Naive thymus-derived CD4-positive, alpha-beta T cell (primary cell): ENCODE data around the gene RHNO1. TPM values are rescaled to one million over a fixed set of nuclear protein-coding genes. Genes with fewer than 3 reads are reported as not detected.

ENCODE experiments used
- ATAC-seq: fragments of 150-1000 bp; cut with Tn5 transposase; 2 replicates; pipeline ENCODE4 v1.10.0; 2021; ENCODE audit warnings: mild to moderate bottlenecking, moderate library complexity
- CTCF ChIA-PET: fragments of 350-600 bp; sonication (Branson Sonifier 250); formaldehyde crosslinking; loops from one replicate; lab custom pipeline; 2021; ENCODE audit warnings: antibody characterized with exemption; lab: Charles Lee
- POLR2A ChIA-PET: fragments of 350-600 bp; sonication (Branson Sonifier 250); formaldehyde crosslinking; loops from one replicate; lab custom pipeline; 2021; ENCODE audit warnings: antibody characterized with exemption, inconsistent platforms; lab: Charles Lee
- DNase-seq, 9 donors: peaks; one replicate each; pipeline versions ENCODE4 v3.0.0 to v3.0.0-alpha.2; 2020 to 2022; ENCODE audit warnings: mixed read lengths in 1 of 9
- H3K27ac ChIP-seq: one replicate; pipeline ENCODE4 v1.7.0; 2013; ENCODE audit warnings: mild to moderate bottlenecking, low read depth, low read length, moderate library complexity
- H3K27me3 ChIP-seq, 2 donors: one replicate each; pipeline ENCODE4 v1.7.0; 2013; ENCODE audit warnings: low read length in 2 of 2, mild to moderate bottlenecking in 2 of 2, moderate library complexity in 2 of 2; ENCODE audit not compliant: control insufficient read depth in 2 of 2, insufficient read depth in 2 of 2
- H3K36me3 ChIP-seq, 3 experiments: 1 replicate in 2 of 3; 2 replicates in 1 of 3; pipeline ENCODE4 v1.7.0; 2013; ENCODE audit warnings: low read length in 3 of 3, mild to moderate bottlenecking in 3 of 3, moderate library complexity in 1 of 3; ENCODE audit not compliant: insufficient read depth in 3 of 3, control insufficient read depth in 2 of 3
- H3K4me1 ChIP-seq, 2 donors: one replicate each; pipeline ENCODE4 v1.7.0; 2013; ENCODE audit warnings: low read length in 2 of 2, mild to moderate bottlenecking in 2 of 2, moderate library complexity in 1 of 2; ENCODE audit not compliant: control insufficient read depth in 2 of 2, insufficient read depth in 2 of 2
- H3K4me3 ChIP-seq: 2 replicates; pipeline ENCODE4 v1.7.0; 2013; ENCODE audit warnings: mild to moderate bottlenecking, low read length
- H3K9me3 ChIP-seq, 3 experiments: 1 replicate in 2 of 3; 2 replicates in 1 of 3; pipeline ENCODE4 v1.7.0; 2013; ENCODE audit warnings: low read length in 3 of 3; ENCODE audit not compliant: control insufficient read depth in 2 of 3
- H3K27ac Mint-ChIP-seq, 9 donors: one replicate each; pipeline ENCODE4 v1.8.0; 2020 to 2022; ENCODE audit warnings: mixed read lengths in 9 of 9, mild to moderate bottlenecking in 8 of 9, moderate library complexity in 5 of 9, inconsistent platforms in 2 of 9
- H3K27me3 Mint-ChIP-seq, 5 donors: one replicate each; pipeline ENCODE4 v1.8.0; 2021 to 2022; ENCODE audit warnings: mixed read lengths in 5 of 5, mild to moderate bottlenecking in 1 of 5
- H3K36me3 Mint-ChIP-seq, 5 donors: one replicate each; pipeline ENCODE4 v1.8.0; 2020 to 2022; ENCODE audit warnings: mixed read lengths in 5 of 5, mild to moderate bottlenecking in 3 of 5, inconsistent platforms in 1 of 5
- H3K4me1 Mint-ChIP-seq, 7 donors: one replicate each; pipeline ENCODE4 v1.8.0; 2020 to 2022; ENCODE audit warnings: mixed read lengths in 7 of 7, mild to moderate bottlenecking in 3 of 7, inconsistent platforms in 1 of 7
- H3K4me3 Mint-ChIP-seq, 10 donors: one replicate each; pipeline ENCODE4 v1.8.0; 2020 to 2022; ENCODE audit warnings: mild to moderate bottlenecking in 10 of 10, mixed read lengths in 10 of 10, moderate library complexity in 6 of 10, inconsistent platforms in 2 of 10
- H3K9me3 Mint-ChIP-seq, 11 donors: one replicate each; pipeline ENCODE4 v1.8.0; 2020 to 2022; ENCODE audit warnings: mixed read lengths in 11 of 11, mild to moderate bottlenecking in 4 of 11, inconsistent platforms in 1 of 11, moderate library complexity in 1 of 11
- intact Hi-C, 2 donors: fragments of 100-400 bp; cut with micrococcal nuclease; formaldehyde crosslinking; loops; one replicate each; pipeline ENCODE4 v1.15.1; 2023
- polyA plus RNA-seq, 2 donors: library from polyadenylated mRNA; unstranded; fragments of 300-500 nt; fragmentation: Illumina TruSeq; gene quantifications; one replicate each; pipeline ENCODE4 v1.2.3, GENCODE V29; 2021
- total RNA-seq, 6 experiments: library from RNA in 5 of 6; stranded (reverse) in 5 of 6; gene quantifications; 1 replicate in 5 of 6; 2 replicates in 1 of 6; pipeline ENCODE4 v1.2.3 and lab custom pipeline; 2021 to 2026

RHNO1 gene
- total and polyA plus RNA-seq, 7 experiments from 2014 or later, result 13.7 to 53.6 (median 29.9) TPM

DNA sequence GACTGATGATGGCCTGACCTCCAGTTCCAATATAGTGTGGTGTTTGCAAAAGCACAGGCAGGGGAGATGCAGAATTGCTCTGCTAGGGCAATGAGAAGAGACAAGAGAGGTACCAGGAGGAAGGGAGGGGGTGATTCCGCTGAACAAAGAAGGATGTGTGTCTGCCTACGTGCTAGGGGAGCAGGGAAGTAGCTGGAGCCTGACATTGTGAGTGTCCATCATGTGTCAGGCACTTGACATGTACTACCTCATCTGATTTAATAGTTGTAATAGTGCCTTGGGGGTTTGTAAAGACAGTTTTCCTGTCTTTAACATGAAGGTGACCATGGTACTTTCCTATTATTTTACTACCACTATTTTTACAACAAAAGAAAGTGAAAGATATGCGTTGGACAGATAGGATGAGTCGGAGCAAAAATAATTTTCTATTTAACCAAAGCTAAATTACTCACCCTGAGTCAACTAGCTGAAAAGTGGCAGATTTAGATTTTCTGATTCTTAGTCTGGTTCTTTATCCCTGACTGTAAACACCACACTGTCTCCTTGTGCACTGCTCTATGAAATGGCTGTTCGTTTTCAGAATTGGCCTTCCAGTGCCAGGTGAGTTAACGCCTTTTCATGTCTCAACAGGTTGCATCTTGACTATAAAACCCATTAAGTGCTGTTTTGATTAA lies 48.4 kb downstream of the RHNO1 start:
- H3K36me3 Mint-ChIP-seq, result peaks cover 6 to 49% (median 24%) of the 10 kb centered on the region in 5 donors
- Histone ChIP-seq H3K36me3 (peaks cover 0 to 10% (median 0%) of the 10 kb centered on the region in 3 experiments), H3K27ac (no peak overlapping the region), H3K9me3 (no peaks in the 10 kb centered on the region), H3K27me3 (no peaks in the 10 kb centered on the region), H3K4me3 (no peak overlapping the region), H3K4me1 (no peaks in the 10 kb centered on the region)
- ChIA-PET CTCF (interaction anchor here (0.7 kb wide), 1 partner anchor 1265 kb away, joined by 4 read pairs; no protein-coding TSS in a partner anchor), POLR2A (interaction anchor here (0.6 kb wide), 1 partner anchor 25 kb away, joined by 4 read pairs; no protein-coding TSS in a partner anchor)
- H3K9me3 Mint-ChIP-seq, result no peaks in the 10 kb centered on the region
- no peak for DNase-seq
- no peaks in the 10 kb centered on the region for H3K27me3 Mint-ChIP-seq
- no peak for ATAC-seq
- intact Hi-C loops, result no loop called here
- no peaks in the 10 kb centered on the region for H3K4me1 Mint-ChIP-seq
- peak overlapping the region in 1 of 9 donors; percentile 15 for H3K27ac Mint-ChIP-seq
- no peak overlapping the region for H3K4me3 Mint-ChIP-seq

DNA sequence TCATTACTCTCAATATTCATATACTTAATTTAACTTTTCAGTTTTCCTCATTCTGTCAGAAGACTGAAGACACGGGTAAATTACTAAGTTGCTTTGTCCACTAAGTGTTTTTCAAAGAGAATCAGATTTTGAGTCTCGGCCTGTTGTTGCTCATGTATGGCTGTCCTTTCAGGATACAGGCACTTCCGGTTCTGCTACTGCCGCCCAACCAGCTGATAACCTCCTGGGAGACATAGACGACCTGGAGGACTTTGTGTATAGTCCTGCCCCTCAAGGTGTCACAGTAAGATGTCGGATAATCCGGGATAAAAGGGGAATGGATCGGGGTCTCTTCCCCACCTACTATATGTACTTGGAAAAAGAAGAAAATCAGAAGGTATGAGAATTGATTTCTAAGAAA lies 53.8 kb downstream of the RHNO1 start:
- Histone ChIP-seq H3K4me1 (no peaks in the 10 kb centered on the region), H3K27ac (no peak overlapping the region), H3K27me3 (no peaks in the 10 kb centered on the region), H3K9me3 (no peaks in the 10 kb centered on the region), H3K4me3 (no peak overlapping the region), H3K36me3 (peaks cover 0 to 25% (median 0%) of the 10 kb centered on the region in 3 experiments)
- DNase-seq (no peak), ATAC-seq (no peak)
- H3K27me3 Mint-ChIP-seq, result no peaks in the 10 kb centered on the region
- H3K4me3 Mint-ChIP-seq, result no peak overlapping the region
- intact Hi-C loops, result no loop called here
- H3K27ac Mint-ChIP-seq, result no peak overlapping the region
- no peaks in the 10 kb centered on the region for H3K9me3 Mint-ChIP-seq
- H3K4me1 Mint-ChIP-seq, result no peaks in the 10 kb centered on the region
- POLR2A ChIA-PET, result no interaction called here
- CTCF ChIA-PET, result interaction anchor here (0.6 kb wide), 1 partner anchor 13 kb away, joined by 3 read pairs; no protein-coding TSS in a partner anchor
- H3K36me3 Mint-ChIP-seq, result peaks cover 4 to 41% (median 26%) of the 10 kb centered on the region in 5 donors

DNA sequence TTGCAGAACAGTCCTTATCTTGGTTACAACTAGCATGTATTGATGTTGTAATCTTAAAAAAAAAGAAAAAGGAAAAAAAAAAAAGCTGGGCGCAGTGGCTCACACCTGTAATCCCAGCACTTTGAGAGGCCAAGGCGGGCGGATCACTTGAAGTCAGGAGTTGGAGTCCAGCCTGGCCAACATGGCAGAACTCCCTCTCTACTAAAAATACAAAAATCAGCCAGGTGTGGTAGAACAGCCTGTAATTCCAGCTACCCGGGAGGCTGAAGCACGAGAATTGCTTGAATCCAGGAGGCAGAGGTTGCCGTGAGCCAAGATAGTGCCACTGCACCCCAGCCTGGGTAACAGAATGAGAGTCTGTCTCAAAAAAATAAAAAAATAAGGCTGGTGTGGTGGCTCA lies 56.6 kb downstream of the RHNO1 start:
- ChIA-PET CTCF (interaction anchor here (0.6 kb wide), 1 partner anchor 87 kb away, joined by 3 read pairs; no protein-coding TSS in a partner anchor), POLR2A (no interaction called here)
- Mint-ChIP-seq H3K27me3 (no peaks in the 10 kb centered on the region), H3K9me3 (no peaks in the 10 kb centered on the region), H3K4me3 (no peak overlapping the region), H3K36me3 (peaks cover 4 to 35% (median 21%) of the 10 kb centered on the region in 5 donors), H3K27ac (no peak overlapping the region), H3K4me1 (no peaks in the 10 kb centered on the region)
- no peak for ATAC-seq
- intact Hi-C loops, result no loop called here
- Histone ChIP-seq H3K9me3 (no peaks in the 10 kb centered on the region), H3K27ac (no peak overlapping the region), H3K4me1 (no peaks in the 10 kb centered on the region), H3K4me3 (no peak overlapping the region), H3K36me3 (peaks cover 0 to 34% (median 0%) of the 10 kb centered on the region in 3 experiments), H3K27me3 (no peaks in the 10 kb centered on the region)
- DNase-seq, result no peak

DNA sequence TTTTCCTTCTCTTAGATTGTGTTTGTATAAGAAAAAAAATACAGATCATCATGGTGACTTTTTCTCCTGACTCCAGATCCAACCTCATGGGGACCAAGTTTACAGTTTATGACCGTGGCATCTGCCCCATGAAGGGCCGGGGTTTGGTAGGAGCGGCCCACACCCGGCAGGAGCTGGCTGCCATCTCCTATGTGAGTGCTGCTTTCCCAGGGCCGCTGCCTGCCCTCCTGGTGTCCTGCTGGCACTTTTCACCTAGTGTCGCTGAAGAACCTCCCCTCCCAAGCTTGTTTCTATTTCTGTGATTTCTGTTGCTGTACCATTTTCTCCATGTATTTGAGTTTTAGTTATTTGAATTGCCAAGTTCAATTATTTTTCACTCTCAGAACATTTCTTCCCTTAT lies 57.3 kb downstream of the RHNO1 start:
- peaks cover 4 to 37% (median 21%) of the 10 kb centered on the region in 5 donors for H3K36me3 Mint-ChIP-seq
- intact Hi-C loops, result no loop called here

DNA sequence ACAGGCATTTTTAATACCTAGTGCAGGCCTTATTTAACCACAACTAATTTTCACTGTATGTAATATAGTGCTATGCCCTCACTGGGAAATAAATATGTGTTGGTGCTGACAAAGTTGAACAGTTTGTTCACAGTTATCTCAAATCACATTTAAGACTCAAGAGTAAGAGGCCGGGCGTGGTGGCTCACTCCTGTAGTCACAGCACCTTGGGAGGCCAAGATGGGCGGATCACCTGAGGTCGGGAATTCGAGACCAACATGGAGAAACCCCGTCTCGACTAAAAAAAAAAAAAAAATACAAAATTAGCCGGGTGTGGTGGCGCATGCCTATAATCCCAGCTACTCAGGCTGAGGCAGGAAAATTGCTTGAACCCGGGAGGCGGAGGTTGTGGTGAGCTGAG lies 59.3 kb downstream of the RHNO1 start:
- Histone ChIP-seq H3K27ac (no peak overlapping the region), H3K36me3 (peaks cover 0 to 31% (median 0%) of the 10 kb centered on the region in 3 experiments), H3K9me3 (no peaks in the 10 kb centered on the region), H3K4me1 (no peaks in the 10 kb centered on the region), H3K27me3 (no peaks in the 10 kb centered on the region), H3K4me3 (no peak overlapping the region)
- intact Hi-C loops, result no loop called here
- no peak overlapping the region for H3K27ac Mint-ChIP-seq
- POLR2A ChIA-PET, result no interaction called here
- no peaks in the 10 kb centered on the region for H3K27me3 Mint-ChIP-seq
- CTCF ChIA-PET, result no interaction called here
- H3K36me3 Mint-ChIP-seq, result peaks cover 4 to 27% (median 14%) of the 10 kb centered on the region in 5 donors
- ATAC-seq (no peak), DNase-seq (no peak)
- H3K4me1 Mint-ChIP-seq, result no peaks in the 10 kb centered on the region
- no peaks in the 10 kb centered on the region for H3K9me3 Mint-ChIP-seq
- H3K4me3 Mint-ChIP-seq, result no peak overlapping the region

More for the DNA sequence above, 57.3 kb downstream of the RHNO1 start:
- no peaks in the 10 kb centered on the region for H3K9me3 Mint-ChIP-seq
- H3K4me1 Mint-ChIP-seq, result no peaks in the 10 kb centered on the region
- no peak overlapping the region for H3K27ac ChIP-seq
- ChIA-PET POLR2A (no interaction called here), CTCF (interaction anchor here (0.6 kb wide), 1 partner anchor 1304 kb away, joined by 6 read pairs; no protein-coding TSS in a partner anchor)
- no peaks in the 10 kb centered on the region for H3K9me3 ChIP-seq
- no peaks in the 10 kb centered on the region for H3K27me3 Mint-ChIP-seq
- peak overlapping the region in 1 of 9 donors; percentile 67 for H3K27ac Mint-ChIP-seq
- no peak overlapping the region for H3K4me3 ChIP-seq
- no peak overlapping the region for H3K4me3 Mint-ChIP-seq
- no peaks in the 10 kb centered on the region for H3K27me3 ChIP-seq
- H3K36me3 ChIP-seq, result peaks cover 0 to 34% (median 0%) of the 10 kb centered on the region in 3 experiments
- ATAC-seq (no peak), DNase-seq (no peak)
- H3K4me1 ChIP-seq, result no peaks in the 10 kb centered on the region

DNA sequence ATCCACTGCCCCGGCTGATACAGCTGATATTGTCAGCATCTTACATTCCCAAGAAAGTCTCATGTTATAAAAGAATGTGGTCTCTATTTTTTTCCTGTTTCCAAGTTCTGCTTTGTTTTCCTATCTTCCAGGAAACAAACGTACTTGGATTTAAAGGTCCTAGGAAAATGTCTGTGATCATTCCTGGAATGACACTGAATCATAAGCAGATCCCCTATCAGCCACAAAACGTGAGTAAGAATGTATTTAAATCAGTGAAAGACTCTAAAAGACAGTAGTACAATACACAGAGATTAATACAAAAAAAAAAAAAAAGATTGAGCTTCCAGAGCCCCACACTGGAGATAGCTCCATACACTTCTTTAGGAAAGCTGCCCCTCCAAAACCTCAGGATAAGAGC lies 60.5 kb downstream of the RHNO1 start:
- Mint-ChIP-seq H3K36me3 (peaks cover 4 to 23% (median 13%) of the 10 kb centered on the region in 5 donors), H3K4me3 (no peak overlapping the region), H3K27ac (no peak overlapping the region), H3K4me1 (no peaks in the 10 kb centered on the region), H3K27me3 (no peaks in the 10 kb centered on the region), H3K9me3 (no peaks in the 10 kb centered on the region)
- H3K4me1 ChIP-seq, result no peaks in the 10 kb centered on the region
- peaks cover 0 to 25% (median 0%) of the 10 kb centered on the region in 3 experiments for H3K36me3 ChIP-seq
- no peak overlapping the region for H3K27ac ChIP-seq
- DNase-seq (no peak), ATAC-seq (no peak)
- H3K9me3 ChIP-seq, result no peaks in the 10 kb centered on the region
- ChIA-PET CTCF (no interaction called here), POLR2A (no interaction called here)
- intact Hi-C loops, result no loop called here
- no peaks in the 10 kb centered on the region for H3K27me3 ChIP-seq
- no peak overlapping the region for H3K4me3 ChIP-seq
